Measurements from ENCODE around the gene GALNT10.
A peak's percentile ranks its signal among the peaks of the same experiment; 100 is the strongest.

GALNT10 gene

DNA sequence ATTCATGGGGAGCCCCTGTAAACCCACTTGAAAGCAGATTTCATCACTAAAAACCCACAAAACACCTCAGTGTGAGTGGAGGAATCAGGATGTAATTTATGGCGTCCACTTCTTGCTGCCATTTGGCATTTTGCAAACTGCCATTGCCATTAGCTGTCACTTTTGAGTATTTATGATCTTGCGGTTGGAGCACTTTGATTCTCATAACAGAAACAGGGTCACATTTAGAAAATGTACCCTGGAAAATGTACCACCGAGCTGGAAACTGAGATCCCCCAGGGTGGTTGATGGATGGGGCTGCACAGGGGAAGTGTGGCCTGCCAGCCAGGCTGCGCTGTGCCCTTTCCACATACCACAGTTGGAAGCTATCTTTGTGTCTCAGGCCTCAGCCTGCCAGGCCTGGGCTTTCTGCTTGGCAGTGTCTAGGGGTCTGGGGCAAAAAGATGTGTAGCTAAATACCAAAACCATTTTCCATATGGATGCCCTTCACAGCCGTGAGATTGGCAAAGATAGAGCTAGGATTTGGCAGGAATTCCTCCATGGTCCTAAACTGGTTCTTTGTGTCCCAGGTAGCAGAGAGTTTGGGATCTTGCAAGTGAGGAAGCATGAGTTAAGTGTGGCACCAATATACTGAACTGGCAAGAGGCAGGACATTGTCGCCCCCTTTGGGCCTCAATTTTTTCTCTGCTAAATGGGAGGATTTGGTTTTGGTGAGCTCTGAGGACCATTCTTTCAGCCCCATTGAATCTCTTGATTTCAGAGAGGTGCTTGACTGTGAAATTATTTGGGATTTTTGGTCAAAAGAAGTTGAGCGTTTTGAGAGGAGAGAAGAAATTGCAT lies 46.2 kb downstream of the GALNT10 start:
- DNase-seq, result peak in 1 of 5 donors; percentile 30

DNA sequence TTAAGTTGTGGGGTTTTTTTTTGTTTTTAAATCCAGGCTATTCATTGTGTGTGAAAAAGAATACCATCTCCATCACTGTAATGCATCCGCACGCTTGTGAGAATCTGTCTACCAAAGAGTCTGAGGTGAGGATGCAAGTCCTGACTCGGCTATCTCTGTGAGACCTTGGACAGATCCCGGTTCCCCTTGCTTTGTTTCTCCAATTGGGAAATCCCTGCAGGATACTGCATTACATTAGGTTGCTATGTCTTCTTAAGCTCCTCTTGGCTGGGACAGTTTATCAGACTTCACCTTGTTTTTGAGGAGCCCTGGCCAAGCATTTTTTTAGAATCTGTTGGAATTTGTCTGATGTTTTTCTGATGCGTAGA lies 46.8 kb downstream of the GALNT10 start:
- no peak for DNase-seq

DNA sequence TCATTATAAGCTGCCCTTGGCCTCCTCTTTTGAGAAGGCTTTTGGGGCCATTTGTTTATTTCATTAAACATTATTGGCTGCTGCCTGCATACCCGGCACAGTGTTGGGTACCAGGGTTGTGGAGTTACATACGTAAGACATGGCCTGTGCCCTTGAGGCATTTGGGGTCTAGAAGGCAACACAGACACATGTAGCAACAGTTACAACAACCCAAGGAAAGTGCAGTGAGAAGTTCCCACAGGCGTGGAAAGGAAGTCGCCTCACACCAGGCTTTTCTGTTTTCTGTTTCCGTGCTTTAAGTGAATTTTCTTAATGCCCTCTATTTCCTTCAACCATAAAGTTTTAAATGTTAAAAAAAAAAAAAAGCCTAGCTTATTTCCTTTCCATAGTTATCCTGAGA lies 47.4 kb downstream of the GALNT10 start:
- no peak for DNase-seq

DNA sequence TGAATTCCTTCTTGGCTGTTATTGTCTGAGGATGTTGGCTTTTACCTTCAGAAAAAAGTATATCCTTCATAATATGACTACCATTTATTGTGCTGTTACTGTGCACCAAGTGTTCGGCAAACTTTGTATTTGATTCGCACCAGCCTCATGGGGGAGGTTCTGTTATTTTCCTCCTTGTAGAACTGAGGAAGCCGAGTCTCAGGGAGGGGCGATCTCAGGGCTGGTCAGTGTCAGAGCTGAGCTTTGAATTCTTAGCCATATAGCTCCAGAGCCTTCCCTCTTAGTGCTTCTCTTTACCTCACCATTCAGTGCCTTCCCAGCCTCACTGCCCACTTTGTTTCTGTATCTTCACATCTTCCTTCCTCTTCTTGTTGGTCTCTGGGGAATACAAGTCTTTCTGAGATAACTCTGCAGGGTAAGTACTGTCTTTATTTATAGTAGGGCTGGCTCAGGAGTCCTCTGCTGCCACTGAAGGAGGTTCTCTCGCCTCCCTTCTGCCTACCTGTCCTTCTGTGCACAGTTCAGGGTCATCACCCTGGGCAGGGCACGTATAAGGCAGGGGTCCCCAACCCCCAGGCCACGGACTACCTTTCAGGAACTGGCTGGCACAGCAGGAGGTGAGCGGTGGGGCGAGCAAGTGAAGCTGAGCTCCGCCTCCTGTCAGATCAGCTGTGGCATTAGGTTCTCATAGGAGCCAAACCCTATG lies 48.4 kb downstream of the GALNT10 start:
- no peak for DNase-seq

DNA sequence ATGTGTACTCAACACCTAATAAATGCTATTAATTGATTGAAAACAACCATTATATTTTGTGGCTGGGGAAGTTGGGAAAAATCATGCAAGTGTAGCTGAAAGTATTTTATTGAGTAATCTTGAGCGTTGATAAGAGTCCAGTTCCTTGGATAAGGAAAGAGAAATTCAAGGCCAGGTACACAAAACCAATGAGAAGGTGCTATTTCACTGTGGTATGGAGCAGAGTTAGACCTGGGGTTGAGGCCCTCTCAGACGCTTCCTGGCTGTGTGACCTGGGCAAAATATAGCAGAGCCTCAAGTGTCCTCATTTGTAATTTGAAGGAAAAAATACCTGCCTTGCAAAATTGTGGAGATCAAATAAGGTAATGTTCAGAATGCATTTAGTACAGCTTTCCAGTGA lies 50.1 kb downstream of the GALNT10 start:
- DNase-seq, result no peak

DNA sequence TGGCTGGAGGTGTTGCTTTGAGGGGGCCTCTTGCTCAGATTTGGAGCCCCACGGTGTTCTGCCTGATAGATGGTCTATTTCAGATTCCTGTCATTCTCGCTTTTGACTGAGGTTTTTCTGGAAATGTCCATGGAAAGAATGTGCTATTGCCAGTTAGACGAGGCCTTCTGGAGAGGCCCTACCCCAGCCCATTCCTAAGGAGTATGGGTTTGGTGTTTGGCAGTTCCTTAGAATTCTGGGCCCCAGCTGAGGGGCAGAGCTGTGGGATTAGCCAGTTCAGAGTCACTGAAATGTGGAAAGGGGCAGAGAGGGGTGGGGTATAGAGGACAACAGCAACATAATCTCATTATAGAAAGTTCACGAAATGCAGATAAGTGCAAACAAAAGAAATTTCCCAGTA lies 50.5 kb downstream of the GALNT10 start:
- DNase-seq, result no peak

DNA sequence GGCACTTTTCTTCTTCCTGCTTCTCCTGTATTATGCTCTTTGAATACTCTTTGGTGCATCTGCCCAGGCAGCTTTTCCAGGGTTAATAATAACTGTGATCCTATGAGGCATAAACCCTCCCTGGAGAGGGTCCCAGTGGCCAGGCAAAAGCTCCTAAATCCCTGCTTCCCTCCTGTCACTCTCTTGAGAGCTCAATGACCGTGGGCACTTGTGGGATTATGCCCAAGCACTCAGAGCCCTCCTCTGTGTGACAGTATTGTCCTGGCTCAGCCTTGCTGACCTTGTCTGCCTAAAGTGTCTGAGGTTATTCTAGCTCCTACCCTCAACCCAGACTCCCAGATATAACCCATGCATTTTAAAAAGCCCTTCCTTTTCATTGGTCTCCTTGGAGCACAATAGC lies 51.9 kb downstream of the GALNT10 start:
- no peak for DNase-seq

DNA sequence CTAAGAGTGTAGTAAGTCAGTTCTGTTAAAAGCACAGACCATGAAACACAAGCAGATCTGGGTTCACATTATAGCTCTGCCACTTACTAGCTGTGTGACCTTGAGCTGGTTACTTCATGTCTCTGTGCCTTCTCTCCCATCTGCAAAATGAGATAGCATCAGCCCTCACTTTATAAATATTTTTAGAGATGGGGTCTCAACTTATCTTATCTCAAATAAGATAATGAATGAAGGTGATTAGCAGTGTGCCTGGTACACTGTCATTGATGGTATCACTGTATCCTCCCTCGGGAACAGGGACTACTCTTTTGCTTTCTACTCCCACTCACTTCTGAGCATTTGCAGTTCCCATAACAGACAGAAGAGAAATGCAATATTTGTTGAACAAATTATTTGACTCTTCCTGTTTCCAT lies 52.4 kb downstream of the GALNT10 start:
- no peak for DNase-seq

DNA sequence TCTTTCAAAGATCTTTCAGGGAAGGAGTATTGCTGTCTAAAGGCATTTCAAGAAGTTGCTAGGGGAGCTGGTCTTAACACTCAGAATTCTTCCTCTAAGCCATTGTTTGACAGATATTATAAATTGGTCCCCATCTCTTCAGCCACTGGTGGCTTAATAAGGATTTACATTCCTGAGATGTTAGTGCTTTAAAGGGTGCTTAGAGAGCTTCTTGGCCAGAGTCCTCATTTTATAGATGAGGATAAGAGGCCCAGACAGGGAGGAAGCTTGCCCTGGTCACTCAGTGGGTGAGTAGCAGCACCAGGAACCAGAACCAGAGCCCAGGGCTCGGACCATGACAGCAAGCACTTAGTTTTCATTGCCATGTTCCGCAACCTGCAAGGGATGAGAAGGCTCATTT lies 53.2 kb downstream of the GALNT10 start:
- DNase-seq, result no peak

DNA sequence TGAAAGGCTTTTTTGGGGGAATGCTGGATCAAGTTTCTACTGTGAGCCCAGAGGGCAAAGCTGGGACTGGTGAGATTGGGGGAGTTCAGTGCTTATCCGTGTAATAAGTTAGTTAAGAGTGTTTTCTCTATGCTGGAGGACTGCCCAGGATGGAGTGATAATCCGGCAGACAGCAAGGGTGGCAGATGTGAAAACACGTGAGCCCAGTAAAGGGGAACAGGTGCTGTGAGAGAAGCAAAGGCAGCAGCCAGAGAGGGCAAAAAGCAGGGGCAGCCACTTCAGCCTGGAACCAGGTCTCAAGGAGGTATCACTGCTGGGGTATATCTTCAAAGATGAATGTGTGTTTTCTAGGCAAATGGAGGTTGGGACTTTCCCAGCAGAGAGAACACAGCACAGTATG lies 53.9 kb downstream of the GALNT10 start:
- DNase-seq, result no peak

DNA sequence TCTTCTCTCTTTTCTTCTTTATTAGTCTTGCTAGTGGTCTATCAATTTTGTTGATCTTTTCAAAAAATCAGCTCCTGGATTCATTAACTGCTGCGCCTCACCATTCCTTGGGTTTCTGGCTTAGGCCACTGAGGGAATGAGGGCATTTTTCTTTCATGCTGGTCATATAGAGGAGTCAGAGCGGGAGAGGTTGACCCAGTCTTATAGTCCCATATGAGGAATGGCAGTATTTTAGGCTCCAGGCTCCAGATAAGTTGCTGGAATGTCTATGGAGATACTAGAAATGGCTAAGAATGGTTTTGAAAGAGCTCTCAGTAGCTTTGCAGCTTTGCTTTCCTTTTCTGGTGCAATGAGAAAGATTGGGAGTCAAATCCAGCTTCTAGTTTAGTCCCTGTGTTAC lies 58.2 kb downstream of the GALNT10 start:
- no peak for DNase-seq

DNA sequence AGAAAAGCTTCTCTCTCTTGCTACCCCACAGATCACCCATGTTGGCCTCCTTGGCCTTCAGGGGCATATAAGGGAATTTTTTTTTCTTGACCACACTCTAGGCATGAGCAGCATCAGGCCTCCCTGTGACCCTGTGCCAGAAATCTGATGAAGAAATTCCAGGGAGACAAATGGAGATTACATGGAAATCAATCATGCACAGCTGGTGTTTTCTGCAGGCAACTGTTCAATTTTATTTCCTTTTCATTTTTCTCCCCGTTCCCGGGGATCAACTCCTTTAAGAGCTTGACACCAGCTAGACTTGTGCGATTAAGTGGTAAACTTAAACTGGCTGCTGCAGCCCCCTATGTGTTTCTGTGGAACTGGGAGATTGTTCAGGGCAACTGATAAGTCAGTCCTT lies 59.3 kb downstream of the GALNT10 start:
- DNase-seq, result no peak

DNA sequence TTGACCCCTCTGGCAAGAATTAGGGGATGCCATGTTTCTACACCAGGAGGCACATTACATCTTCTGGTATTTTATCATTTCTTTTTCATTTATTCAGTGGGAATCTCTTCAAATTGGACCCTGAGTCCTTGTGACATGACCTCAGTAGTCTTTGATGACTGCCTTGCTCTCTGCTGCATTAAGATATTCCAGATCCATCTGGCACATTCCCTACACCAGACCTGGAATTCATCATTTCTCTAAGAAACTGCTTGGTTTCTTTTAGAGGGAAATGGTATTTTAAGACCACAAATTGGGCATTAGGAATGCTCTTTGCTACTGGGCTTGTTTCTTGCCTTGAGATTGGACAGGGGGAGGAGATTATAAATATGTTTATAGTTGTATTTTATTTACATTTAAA lies 61.0 kb downstream of the GALNT10 start:
- DNase-seq, result no peak

DNA sequence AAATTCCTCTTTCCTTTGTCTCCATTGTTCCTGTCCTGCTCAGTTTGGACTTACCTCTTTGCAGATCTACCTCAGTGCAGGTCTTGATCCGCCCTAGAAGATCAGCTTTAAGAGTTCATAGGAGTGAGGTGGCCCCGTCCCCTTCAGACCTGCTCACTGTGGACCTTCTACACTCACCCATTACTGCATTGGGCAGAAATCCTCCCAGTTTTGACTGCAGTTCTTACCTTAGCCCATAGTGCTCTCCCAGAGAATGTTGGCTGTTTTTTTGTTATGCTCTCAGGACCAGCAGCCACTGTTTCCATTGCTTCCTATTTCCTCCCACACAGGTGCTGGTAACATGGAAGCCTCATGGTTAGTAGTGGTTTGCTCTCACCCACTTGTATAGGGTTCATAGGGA lies 63.3 kb downstream of the GALNT10 start:
- DNase-seq, result no peak

DNA sequence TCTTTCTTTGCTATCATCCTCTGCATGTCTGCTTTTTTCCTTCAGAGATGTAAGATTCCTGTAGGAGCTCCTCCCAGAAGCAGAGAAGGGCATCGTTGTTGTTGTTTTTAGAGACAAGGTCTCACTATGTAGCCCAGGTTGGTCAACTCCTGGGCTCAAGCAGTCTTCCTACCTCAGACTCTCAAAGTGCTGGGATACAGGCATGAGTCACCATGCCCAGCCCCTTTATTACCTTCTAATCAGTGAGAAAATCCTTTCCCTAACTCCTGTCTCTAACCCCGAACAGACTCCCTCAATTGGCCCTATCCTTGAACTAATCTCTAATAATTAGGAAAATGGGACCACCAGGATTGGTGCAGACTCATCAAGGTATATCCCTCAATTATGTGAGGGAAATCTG lies 64.4 kb downstream of the GALNT10 start:
- DNase-seq, result no peak

DNA sequence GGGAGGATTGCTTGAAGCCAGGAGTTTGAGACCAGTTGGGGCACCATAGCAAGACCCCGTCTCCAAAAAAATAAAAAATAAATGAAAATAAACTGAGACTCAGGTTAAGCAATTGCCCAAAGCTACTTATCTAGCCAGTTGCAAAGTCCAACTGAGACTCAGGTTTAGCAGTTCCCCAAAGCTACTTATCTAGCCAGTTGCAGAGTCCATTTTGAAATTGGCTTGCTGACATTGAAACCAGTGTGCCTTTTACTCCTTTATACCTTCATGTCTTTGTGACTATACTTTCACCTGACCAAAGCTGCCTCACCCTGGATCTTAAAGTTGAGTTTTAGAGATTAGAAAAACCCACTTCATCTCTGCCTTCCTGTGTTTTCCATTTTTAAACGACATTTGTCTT lies 66.5 kb downstream of the GALNT10 start:
- no peak for DNase-seq

DNA sequence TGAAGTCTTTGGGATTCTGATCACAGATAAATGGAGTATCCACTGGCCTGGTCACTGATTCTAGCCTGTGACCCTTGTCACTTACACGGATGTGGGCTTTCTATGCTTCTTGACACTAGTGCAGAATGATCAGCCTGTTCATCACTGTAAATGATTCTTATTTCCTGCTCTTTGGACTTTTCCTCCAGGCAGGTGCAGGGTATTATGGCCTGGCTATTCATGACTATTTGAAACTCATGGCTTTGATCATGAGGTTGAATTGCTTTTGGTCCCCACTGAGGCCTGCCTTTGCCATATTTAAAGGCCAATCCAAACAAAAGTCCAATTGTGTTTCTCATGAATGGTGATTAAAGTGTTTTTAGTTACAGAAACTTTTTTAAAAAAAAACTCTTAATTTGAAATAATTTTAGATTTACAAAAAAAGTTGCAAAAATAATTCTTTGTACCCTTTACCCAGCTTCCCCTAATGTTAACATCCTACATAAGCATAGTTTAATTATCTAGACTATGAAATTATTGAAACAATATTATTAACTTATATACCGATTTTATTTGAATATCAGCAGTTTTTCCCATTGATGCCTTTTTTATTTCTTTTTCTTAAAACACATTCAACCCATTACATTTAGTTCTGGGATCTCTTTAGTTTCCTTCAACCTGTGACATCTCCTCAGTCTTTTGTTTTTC lies 68.1 kb downstream of the GALNT10 start:
- DNase-seq, result no peak

DNA sequence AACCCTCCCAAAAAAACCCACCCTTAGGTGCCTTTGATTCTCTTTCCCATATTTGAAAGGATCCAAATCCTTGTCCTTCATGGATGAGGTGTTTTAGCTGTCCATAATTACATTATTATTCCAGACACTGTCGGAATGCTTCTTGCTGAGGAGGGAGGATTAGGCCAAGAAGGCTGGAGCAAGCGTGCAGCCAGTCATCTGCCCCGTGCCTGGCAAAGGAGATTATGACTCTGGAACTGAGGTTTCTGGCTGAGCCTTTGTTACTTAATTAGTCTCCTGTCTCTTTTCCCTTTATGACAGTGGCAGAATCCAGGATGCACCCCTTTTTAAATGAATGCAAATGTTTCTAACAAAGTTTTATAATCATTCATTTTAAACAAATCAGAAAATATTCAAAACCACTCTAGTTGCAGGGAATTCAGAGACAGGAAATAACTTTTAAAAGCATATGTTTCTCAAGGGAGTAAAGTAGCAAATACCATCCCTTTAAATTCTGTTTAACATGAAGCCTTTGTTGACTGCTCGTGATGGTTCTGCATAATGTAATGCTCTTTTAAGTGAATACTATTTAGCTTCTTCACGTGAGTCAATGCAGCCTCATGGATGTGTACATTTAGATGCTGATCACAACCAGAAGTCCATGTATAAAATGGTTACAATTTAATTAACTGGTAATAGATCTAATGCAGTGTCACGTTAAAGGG lies 69.8 kb downstream of the GALNT10 start:
- DNase-seq, result no peak

DNA sequence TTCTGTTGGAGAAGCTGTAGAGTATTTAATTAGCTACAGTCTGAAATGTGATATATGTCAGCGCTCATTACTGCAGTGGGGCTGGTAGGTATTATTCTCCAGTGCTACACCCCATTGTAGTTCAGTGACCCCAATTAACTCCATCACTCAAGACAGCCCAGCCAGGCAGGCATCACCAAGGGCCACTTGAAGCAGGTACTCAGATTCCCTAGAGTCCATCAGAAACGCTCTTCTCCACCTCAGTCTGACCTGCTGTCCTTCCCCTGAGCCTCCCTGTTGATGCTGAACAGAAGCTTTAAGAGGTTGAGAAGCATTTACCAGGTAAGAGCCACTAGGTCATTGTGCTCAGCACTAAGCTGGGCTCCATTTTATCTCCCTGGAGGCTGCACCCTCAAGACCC lies 71.8 kb downstream of the GALNT10 start:
- no peak for DNase-seq

DNA sequence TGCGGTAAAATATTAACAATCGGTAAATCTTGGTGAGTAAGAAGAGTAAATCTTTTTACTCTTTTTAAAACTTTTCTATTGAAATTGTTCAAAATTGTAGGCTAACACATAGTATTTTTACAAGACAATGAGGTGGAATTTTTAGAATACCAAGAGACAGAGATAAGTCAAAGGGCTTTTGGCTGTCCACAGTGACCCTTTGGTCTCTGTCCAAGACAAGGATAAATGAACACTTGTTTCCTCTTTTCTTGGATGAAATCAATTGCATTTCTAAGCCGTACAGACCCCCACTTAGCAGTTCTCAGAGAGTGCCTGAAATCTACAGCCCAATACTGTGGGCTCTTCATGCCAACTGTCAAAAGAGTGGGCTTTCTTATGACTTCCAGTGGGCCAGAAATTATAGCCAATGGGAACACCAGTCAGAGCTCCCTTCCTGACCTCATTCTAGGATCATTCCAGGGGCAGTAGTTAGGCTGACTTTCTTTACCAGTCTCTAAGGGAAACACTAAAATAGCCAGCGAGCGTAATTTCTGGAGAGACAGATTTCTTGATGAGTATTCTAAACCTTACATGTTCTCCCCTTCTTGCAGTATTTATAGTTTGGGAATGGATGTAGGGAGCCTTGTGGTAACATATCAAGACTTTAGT lies 74.1 kb downstream of the GALNT10 start:
- DNase-seq, result no peak

DNA sequence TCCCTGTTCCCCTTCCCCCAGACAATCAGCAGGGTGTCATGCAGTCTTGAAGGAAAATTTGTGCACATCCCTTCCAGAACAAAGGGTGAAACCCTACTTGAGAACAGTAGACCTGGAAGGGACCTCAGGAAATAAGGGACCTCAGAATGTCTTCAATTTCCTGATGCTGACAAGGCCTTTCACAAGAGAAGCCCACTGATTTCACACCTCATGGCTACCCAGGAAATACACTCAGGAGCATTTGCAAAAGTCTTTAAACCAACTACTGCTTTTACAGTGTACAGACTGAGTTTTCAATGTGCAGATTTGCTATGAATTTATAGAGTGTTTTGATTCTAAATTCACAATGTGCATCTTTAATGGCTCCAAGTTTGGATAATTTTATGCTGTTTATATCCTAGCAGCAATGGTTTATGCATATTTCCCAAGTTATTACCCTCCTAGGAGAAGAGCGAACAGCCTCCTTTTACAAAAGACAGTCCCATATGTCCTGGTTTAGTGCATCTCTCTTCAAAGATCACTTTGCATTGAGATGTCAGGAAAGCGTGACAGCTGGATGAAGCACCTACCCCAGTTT lies 74.8 kb downstream of the GALNT10 start:
- DNase-seq, result no peak

DNA sequence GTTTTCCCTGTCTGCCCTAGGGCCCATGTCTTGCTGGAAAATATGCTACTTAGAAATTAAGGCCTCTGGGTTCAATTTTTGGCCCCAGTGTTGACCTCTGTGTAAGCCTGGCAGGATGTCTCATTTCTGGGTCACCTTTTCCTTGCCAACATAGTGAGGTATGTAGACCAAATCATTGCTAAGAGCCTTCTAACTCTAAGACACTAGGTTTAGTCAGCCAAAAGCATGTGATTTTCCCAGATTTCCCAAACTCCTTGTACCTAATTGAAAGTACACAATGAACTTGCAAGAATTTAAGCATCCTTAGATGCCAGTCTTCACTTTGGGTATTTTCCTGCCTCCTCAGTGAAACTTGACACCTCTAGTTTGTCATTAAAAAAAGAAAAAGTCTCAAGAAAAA lies 77.0 kb downstream of the GALNT10 start:
- DNase-seq, result no peak
